GM19023 (cell line): ENCODE measurements around the gene DGKI.
"Not testable (repeated sequence)": the region's sequence is repeated elsewhere in the genome, so short reads cannot be mapped to it uniquely, and the experiment has no call there.

Experiments used
- ATAC-seq: cut with Tn5 transposase; IDR thresholded peaks from one replicate; pipeline ENCODE4 v1.9.1; 2021; ENCODE audit warnings: mild to moderate bottlenecking, moderate library complexity; ENCODE audit not compliant: unreplicated experiment

DGKI gene

GRCh38 chr7:137485818-137486217, 361.0 kb downstream of the DGKI start:
- ATAC-seq = no peak

- no peak for ATAC-seq
Measured at GRCh38 chr7:137484326-137484725, 362.4 kb downstream of the DGKI start.

- ATAC-seq = no peak
Measured at GRCh38 chr7:137482466-137482865, 364.3 kb downstream of the DGKI start.

- no peak for ATAC-seq
Measured at GRCh38 chr7:137480824-137481365, 365.9 kb downstream of the DGKI start.

GRCh38 chr7:137480401-137480800, 366.4 kb downstream of the DGKI start:
- no peak for ATAC-seq

DNA sequence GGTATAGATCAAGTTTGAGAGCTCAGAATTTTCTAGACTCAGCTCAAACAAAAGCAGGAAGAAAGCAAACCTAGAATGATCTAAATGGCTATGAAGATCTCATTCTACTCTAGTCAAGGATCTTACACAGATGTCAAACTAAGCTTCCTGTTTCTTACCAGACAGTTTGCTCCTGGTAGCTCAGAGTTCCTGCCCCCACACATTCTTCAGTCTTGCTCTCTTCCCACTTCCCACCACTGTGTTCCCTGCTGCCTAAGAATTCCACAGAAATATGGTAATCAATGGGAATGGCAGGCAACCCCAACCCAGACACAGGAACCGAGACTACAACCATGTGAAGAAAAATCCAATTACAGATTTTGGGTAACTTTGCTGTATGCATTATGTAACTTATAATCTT, 369.8 kb downstream of the DGKI start:
- ATAC-seq = no peak

- ATAC-seq = no peak
Measured at GRCh38 chr7:137475966-137476365, 370.8 kb downstream of the DGKI start.

GRCh38 chr7:137474540-137475026, 372.2 kb downstream of the DGKI start:
- ATAC-seq = no peak

DNA sequence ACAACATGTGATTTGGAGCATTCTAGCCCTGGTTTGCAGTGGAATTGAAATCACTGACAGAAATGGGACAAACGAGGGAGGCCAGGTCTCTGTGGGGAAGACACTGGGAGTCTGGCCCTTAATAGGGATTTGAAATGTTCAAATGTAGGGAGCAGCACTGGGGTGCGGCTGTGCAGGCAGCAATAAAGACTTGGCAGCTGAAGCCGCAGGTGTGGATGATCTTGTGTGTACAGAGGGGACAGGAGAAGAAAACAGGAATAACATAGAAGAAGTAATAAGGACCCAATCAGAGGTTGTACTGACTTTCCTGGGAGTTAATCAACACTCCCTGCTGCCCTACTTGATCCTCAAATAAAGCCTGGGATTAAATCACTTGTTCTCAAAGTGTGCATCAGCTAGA, 375.6 kb downstream of the DGKI start:
- ATAC-seq = no peak

DNA sequence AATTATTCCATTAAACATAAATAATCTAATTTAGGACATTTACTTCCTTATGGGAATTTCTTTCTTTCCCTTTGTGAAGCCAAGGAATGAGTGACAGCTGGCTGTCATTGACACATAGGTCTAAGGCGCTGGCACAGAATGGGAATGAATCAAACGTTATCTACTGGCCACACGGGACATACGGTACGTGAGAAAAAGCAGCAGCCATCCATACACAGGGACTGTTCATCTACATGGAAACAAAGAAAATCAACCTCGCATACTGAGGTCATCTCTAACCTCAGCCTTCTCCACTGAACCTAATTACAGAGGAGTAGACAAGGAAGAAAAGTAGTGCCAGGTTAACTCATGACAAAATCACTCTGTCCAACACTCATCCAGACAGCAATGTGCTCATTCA, 376.9 kb downstream of the DGKI start:
- ATAC-seq = no peak

- no peak for ATAC-seq
Measured at GRCh38 chr7:137469191-137469811, 377.5 kb downstream of the DGKI start.

- ATAC-seq = no peak
Measured at GRCh38 chr7:137462847-137463246, 383.9 kb downstream of the DGKI start.

- ATAC-seq = no peak
Measured at GRCh38 chr7:137462074-137462715, 384.6 kb downstream of the DGKI start.

- no peak for ATAC-seq
Measured at GRCh38 chr7:137458399-137458798, 388.4 kb downstream of the DGKI start.

GRCh38 chr7:137454767-137455166, 392.0 kb downstream of the DGKI start:
- ATAC-seq = no peak

GRCh38 chr7:137454246-137454724, 392.5 kb downstream of the DGKI start:
- ATAC-seq = no peak

- no peak for ATAC-seq
Measured at GRCh38 chr7:137453356-137453755, 393.4 kb downstream of the DGKI start.

DNA sequence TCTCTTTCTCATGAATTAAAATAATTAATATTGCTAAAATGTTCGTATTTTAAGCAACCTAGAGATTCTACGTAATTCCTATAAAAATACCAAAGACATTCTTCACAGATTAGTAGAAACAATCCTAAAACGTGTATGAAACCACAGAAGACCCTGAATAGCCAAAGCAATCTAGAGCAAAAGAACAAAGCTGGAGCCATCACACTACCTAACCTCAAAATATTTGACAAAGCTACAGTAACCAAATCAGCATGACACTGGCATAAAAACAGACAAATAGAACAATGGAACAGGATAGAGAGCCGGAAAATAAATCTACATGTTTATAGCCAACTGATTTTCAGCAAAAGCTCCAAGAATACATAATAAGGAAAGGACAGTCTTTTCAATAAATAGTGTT, 397.8 kb downstream of the DGKI start:
- no peak for ATAC-seq

GRCh38 chr7:137448572-137448971, 398.2 kb downstream of the DGKI start:
- not testable (repeated sequence) for ATAC-seq

DNA sequence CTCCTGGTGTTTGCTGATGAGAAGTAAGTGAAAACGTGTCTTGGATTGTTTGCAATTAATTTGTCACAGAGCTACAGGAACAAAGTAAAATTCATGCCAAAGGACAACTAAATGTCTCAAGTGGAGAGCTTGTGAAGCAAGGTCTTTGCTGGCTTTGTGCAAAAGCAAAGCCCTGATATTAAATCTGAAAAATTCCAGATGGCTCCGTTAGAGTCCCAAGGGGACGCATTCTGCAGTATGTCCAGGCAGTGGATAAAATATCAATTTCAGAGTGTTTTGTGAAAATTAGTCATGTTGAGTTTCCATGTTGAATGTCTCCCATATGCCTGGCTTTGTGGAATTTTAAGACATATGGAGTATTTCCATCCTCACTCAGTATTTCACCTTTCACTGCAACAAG, 400.7 kb downstream of the DGKI start:
- no peak for ATAC-seq

- ATAC-seq = no peak
Measured at GRCh38 chr7:137445268-137445667, 401.5 kb downstream of the DGKI start.

DNA sequence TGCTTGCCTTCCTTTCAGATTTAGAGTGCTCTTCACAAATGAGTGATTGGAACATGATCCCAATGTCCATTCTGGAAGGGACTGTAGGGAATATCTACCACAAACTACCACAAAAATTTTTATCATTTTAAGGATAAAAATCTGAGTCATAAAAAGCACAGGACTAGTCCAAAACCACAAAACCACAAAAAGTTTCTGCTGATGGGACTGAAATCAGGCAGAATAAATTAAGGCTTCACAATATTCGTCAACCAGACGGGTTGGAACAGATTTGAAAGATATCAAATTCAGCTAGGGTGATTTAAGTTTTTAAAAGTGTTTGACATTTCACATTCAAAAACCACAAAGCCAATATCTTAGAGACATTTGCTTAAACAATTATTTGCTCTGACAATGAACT, 403.2 kb downstream of the DGKI start:
- ATAC-seq = no peak
